ENCODE results near the gene AKT3.
"Not testable (repeated sequence)": the region's sequence is repeated elsewhere in the genome, so short reads cannot be mapped to it uniquely, and the experiment has no call there.

AKT3 gene

DNA sequence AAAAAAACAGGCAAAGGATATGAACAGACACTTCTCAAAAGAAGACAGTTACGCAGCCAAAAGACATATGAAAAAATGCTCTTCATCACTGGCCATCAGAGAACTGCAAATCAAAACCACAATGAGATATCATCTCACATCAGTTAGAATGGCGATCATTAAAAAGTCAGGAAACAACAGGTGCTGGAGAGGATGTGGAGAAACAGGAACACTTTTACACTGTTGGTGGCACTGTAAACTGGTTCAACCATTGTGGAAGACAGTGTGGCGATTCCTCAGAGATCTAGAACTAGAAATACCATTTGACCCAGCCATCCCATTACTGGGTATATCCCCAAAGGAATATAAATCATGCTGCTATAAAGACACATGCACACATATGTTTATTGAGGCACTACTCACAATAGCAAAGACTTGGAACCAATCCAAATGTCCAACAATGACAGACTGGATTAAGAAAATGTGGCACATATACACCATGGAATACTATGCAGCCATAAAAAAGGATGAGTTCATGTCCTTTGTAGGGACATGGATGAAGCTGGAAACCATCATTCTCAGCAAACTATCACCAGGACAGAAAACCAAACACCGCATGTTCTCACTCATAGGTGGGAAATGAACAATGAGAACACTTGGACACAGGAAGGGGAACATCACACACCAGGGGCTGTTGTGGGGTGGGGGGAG, 77.5 kb downstream of the AKT3 start:
- not testable (repeated sequence) for DNase-seq

- no peak for DNase-seq
These were observed 79.2 kb downstream of the AKT3 start for GRCh38 chr1:243770860-243771259.

GRCh38 chr1:243765676-243766075, 84.4 kb downstream of the AKT3 start:
- DNase-seq, result no peak

DNA sequence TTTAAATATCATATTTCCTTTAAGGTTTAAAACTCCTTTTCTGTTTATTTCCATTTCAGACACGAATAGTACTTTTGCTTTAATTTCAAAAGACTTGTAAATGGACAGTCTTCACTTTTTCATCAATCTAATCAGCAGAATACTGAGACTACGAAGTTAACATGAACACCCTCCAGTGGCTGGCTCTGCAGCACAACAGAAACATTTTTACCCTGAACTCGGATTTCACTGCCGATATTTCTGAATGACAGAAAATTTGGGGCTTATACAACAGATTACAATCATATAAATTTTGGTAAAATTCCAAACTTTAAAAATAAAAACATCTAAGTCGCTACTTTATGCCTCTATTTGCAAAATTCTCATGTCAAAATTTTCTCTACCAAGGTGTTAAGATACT, 86.2 kb downstream of the AKT3 start:
- DNase-seq, result no peak

DNA sequence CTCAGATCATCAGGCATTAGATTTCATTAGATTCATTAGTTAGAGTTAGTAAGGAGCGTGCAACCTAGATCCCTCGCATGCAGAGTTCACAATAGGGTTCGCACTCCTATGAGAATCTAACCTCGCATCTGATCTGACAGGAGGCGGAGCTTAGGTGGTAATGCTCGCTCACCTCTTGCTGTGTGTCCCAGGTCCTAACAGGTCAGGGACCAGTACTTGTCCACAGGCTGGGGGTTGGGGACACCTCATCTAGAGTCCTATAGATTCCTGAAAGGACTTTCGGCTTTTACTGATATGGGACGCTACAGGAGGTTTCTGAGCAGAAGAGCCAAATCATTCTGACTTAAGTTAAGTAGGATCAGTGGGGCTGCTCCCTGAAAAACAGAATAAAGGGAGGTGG, 91.4 kb downstream of the AKT3 start:
- no peak for DNase-seq

DNA sequence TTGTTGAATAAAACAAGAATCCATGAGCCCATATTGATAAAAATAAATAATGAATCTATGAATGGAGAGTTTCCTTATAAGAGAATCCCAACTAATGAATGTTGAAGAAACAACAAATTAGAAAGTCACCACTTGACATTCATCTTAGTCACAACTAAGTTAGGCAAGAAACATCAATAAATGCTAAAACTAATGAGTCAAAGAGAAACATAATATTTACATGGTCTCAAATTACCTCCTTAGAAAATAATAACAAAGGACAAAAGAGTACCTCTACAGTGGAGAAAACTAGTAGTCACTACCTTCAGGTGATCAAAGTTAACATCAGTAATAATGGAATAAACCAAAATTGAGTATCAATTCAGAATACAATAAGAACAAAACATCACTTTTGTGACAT, 93.5 kb downstream of the AKT3 start:
- DNase-seq, result no peak

DNA sequence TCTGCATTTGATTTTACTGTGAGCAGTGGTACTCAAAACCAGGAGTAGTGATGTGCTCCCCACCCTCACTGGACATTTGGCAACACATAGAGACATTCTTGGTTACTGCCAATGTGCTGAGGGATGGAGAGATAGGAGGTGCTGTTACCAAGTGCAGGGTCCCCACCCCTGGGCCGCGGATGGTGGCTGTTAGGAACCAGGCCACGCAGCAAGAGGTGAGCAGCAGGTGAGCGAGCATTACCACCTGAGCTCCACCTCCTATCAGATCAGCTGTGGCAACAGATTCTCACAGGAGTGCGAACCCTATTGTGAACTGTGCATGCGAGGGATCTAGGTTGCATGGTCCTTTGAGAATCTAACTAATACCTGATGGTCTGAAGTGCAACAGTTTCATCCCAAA, 95.7 kb downstream of the AKT3 start:
- no peak for DNase-seq

GRCh38 chr1:243751506-243751905, 98.5 kb downstream of the AKT3 start:
- DNase-seq, result no peak

DNA sequence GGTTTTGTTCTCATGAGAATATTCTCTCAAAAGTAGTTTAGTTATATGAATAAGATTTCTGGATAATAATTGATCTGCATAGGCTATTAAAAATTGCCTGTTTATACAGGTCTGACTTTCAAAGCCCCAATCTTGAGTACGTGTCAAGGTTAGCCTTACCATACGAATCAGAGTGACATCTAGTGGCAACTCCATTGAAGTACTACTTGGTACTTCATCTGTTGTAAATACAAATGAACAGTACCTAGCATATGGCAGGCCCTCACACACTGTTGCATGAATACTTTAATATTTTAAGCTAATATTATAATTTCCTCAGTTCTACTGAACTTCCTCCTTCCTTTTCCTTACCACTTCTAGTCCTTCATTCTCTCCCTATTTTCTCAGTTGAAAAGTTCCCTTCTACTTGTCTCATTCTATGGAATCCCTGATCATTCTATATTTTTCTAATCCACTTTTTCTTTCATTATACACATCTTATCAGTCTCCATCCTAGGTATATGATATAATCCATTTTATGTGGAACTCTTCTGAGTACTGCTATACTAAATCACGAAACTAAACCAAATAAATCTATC, 101.2 kb downstream of the AKT3 start:
- DNase-seq, result no peak

GRCh38 chr1:243748227-243748626, 101.8 kb downstream of the AKT3 start:
- DNase-seq, result no peak

- no peak for DNase-seq
These were observed 103.3 kb downstream of the AKT3 start for GRCh38 chr1:243746751-243747150.

DNA sequence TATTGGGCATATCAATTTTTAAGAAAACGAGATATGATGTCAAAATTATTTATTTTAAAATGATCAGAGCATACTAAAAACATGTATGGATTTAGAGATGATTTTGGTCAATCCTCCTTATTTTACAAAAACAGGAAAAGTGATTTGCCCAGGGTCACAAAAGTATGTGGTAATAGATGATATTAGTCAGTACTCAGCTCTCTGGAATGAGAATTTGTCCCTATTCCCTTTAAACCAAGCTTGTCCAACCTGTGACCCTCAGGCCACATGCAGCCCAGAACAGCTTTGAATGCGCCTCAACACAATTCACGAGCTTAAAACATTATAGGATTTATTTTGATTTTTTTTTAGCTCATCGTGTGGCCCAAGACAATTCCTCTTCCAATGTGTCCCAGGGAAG, 104.7 kb downstream of the AKT3 start:
- no peak for DNase-seq

- DNase-seq, result no peak
These were observed 107.2 kb downstream of the AKT3 start for GRCh38 chr1:243742819-243743218.

- no peak for DNase-seq
These were observed 109.6 kb downstream of the AKT3 start for GRCh38 chr1:243740255-243740999.

GRCh38 chr1:243739335-243740003, 110.6 kb downstream of the AKT3 start:
- no peak for DNase-seq

DNA sequence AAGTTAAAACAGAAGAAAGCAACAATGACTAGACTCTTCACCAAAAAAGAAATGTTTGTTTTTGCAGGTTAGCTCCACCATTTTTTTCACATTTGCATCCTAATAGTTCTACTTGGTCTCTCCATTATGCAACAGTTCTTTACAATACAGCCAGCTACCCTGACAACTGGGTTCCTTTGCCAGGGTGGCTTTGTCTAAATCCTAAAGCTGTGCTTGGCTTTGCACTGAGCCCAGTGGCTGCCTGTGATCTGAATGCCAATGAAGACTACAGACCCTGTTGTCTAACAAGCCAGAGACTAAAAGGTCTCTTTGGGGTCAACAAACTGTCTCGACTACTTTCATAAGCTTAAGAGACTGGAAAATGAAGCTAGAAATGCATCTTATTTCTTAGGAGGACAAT, 112.0 kb downstream of the AKT3 start:
- DNase-seq, result no peak

GRCh38 chr1:243735457-243735856, 114.6 kb downstream of the AKT3 start:
- no peak for DNase-seq

DNA sequence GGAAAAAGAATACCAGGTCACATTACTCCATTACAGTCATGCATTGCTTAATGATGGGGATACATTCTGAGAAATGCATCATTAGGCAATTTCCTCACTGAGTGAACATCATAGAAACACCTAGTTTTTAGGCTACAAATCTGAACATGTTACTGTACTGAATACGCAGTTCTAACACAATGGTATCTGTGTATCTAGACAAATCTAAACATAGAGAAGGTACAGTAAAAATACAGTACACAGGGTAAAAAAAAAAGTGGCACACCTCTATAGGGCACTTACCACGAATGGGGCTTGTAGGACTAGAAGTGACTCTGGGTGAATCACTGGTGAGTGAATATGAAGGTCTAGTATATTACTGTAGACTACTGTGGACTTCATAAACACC, 115.7 kb downstream of the AKT3 start:
- DNase-seq, result no peak

GRCh38 chr1:243733670-243734307, 116.3 kb downstream of the AKT3 start:
- DNase-seq, result no peak

- DNase-seq, result no peak
These were observed 117.4 kb downstream of the AKT3 start for GRCh38 chr1:243732637-243733036.

GRCh38 chr1:243731974-243732625, 117.9 kb downstream of the AKT3 start:
- no peak for DNase-seq

DNA sequence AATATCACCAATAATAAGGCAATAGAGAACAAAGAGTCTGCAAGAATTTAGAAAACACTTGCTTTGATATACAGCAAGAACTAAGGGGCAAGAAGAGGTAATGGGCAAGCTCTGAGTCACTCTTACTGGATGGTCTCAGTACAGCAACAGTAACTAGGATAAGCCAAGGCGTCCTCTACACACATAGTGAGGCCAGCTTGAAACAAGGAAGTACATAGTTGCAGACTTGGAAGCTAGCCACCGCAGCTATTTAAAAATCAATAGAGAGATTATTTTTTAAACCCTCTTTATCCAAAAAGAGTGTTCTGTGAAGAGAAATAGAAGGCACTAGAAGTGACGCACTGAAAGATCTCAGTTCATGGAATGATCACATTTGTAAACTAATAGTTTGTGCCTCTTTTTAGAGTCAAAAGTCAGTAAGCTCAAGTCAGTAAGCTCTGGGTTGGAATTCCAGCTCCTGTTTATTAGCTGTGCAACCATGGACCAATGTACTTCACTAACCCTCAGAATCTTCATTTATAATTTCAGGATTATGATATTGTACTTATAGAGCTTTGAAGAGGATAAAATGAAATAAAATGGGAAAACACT, 118.6 kb downstream of the AKT3 start:
- no peak for DNase-seq

Data from activated T-cell treated with anti-CD3 and anti-CD28 coated beads, Interleukin-2, amount 50 U/mL, for 48 hours (primary cell).